ENCODE data around the gene HEATR5A. TPM values are rescaled to one million over a fixed set of nuclear protein-coding genes. Genes with fewer than 3 reads are reported as not detected.
"Not testable (repeated sequence)": the region's sequence is repeated elsewhere in the genome, so short reads cannot be mapped to it uniquely, and the experiment has no call there.

The HEATR5A gene
- total and polyA plus RNA-seq, 9 donors: 9.5 to 26.0 (median 13.2) TPM

DNA sequence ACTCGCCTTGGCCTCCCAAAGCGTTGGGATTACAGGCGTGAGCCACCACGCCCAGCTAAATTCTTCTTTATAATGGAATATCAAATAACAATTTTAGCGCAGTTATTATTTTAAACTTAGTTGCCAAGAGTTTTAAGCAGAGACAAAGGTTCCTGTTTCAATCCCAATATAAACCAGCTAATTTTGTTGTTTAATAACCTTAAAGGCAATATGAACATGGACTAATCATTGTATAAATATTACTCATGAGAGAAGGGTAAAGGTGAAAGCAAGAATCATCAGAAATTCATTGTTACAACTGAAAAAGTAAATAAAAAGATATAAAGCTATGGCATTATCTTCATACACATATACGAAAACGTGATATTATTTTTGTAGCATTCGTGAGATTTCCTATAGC, 28.8 kb upstream of the HEATR5A start:
- H3K27ac ChIP-seq (ENCODE audit: low read length): no peak overlapping the region
- no peaks in the 10 kb centered on the region for H3K9me3 ChIP-seq (replicated peaks; ENCODE audit: control insufficient read depth, low read depth, low read length)
- H3K4me3 ChIP-seq (ENCODE audit: low read length): no peak overlapping the region
- H3K4me1 ChIP-seq (ENCODE audit: control insufficient read depth, insufficient read depth, low read length): no peaks in the 10 kb centered on the region
- H3K36me3 ChIP-seq (ENCODE audit: control insufficient read depth, insufficient read depth, low read length): peaks cover 14% of the 10 kb centered on the region
- no CpG with 5 or more reads among the region's 8 CpGs for WGBS (ENCODE audit: insufficient coverage)
- no peaks in the 10 kb centered on the region for H3K27me3 ChIP-seq (ENCODE audit: control insufficient read depth, insufficient read depth, low read length)
- DNase-seq: no peak

DNA sequence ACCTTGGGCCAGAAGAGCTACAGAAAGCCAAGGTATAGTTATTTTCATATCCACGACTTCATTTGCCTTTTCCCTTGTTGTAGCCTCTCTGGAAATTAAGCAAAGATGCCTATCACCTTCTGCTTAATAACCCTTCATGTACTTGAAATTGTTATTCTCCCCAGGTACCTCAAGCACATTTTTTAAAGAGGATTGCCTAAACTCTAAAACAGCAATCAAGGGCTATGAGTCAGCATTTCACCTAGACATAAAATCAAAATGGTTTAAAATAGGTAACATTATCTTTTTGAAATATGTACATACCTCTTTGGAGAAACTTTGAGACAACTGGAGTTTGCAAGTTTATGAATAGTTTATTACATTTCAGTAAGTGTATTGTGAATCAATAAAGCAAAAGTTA, 25.4 kb upstream of the HEATR5A start:
- peaks cover 6% of the 10 kb centered on the region for H3K36me3 ChIP-seq (ENCODE audit: control insufficient read depth, insufficient read depth, low read length)
- no CpG with 5 or more reads among the region's 1 CpG for WGBS (ENCODE audit: insufficient coverage)
- no peak overlapping the region for H3K4me3 ChIP-seq (ENCODE audit: low read length)
- no peaks in the 10 kb centered on the region for H3K4me1 ChIP-seq (ENCODE audit: control insufficient read depth, insufficient read depth, low read length)
- no peak for DNase-seq
- H3K27ac ChIP-seq (ENCODE audit: low read length): no peak overlapping the region
- no peaks in the 10 kb centered on the region for H3K9me3 ChIP-seq (replicated peaks; ENCODE audit: control insufficient read depth, low read depth, low read length)
- no peaks in the 10 kb centered on the region for H3K27me3 ChIP-seq (ENCODE audit: control insufficient read depth, insufficient read depth, low read length)

DNA sequence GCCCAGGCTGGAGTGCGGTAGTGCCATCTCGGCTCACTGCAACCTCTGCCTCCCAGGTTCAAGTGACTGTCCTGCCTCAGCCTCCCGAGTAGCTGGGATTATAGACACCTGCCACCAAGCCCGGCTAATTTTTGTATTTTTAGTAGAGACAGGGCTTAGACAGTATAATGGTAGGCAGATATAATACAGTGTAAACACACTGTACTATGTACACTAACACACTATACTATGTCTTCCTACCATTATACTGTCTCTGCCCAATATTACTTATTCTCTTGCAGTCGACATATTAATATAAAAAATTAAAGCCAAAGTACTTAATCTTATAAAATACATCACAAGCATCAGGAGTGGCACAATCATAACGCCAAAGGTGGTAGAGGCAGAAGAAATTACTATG, 21.9 kb upstream of the HEATR5A start:
- Histone ChIP-seq H3K36me3 (ENCODE audit: control insufficient read depth, insufficient read depth, low read length) (no peaks in the 10 kb centered on the region), H3K9me3 (replicated peaks; ENCODE audit: control insufficient read depth, low read depth, low read length) (no peaks in the 10 kb centered on the region), H3K27ac (ENCODE audit: low read length) (no peak overlapping the region), H3K27me3 (ENCODE audit: control insufficient read depth, insufficient read depth, low read length) (no peaks in the 10 kb centered on the region), H3K4me1 (ENCODE audit: control insufficient read depth, insufficient read depth, low read length) (no peaks in the 10 kb centered on the region), H3K4me3 (ENCODE audit: low read length) (no peak overlapping the region)
- no CpG with 5 or more reads among the region's 6 CpGs for WGBS (ENCODE audit: insufficient coverage)
- no peak for DNase-seq

DNA sequence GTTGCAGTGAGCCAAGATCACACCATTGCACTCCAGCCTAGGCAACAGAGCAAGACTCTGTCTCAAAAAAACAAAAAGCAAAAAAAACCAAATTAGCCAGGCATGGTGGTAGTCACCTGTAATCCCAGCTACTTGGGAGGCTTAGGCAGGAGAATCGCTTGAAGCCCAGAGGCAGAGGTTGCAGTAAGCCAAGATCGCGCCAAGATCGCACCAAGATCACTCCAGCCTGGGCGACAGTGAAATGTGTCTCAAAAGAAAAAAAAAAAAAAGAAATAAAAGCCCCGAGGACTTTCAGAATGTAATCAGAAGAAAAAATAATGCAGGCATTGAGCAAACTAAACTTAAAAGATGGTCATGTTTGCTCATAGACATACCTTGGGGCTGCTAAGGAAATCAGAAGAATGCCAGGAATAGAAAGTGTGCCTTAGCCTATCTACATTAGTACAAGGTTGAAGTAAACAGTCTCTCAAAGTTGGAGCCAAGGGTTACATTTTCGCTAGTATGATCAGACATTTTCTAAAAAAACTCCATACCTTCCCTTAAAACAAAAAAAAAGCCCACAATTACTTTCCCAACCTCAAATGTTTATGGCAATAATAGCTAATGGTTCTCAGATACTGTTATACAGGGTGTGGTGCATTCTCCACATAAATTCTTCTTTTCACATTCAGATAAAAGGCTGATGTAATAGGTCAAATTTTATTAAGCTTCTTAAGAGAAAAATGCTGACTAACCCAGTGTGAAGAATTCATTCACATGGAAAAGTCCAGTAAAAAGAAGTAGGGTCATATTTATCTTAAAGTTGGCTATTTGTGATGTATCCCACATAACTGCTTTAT, 21.1 kb upstream of the HEATR5A start:
- peak; percentile 60 for DNase-seq
- no peaks in the 10 kb centered on the region for H3K4me1 ChIP-seq (ENCODE audit: control insufficient read depth, insufficient read depth, low read length)
- no peak overlapping the region for H3K4me3 ChIP-seq (ENCODE audit: low read length)
- WGBS (ENCODE audit: insufficient coverage): 100% methylated on average over 1 of the region's 7 CpGs
- H3K27ac ChIP-seq (ENCODE audit: low read length): peak overlapping the region; percentile 42
- H3K36me3 ChIP-seq (ENCODE audit: control insufficient read depth, insufficient read depth, low read length): no peaks in the 10 kb centered on the region
- H3K9me3 ChIP-seq (replicated peaks; ENCODE audit: control insufficient read depth, low read depth, low read length): no peaks in the 10 kb centered on the region
- no peaks in the 10 kb centered on the region for H3K27me3 ChIP-seq (ENCODE audit: control insufficient read depth, insufficient read depth, low read length)

DNA sequence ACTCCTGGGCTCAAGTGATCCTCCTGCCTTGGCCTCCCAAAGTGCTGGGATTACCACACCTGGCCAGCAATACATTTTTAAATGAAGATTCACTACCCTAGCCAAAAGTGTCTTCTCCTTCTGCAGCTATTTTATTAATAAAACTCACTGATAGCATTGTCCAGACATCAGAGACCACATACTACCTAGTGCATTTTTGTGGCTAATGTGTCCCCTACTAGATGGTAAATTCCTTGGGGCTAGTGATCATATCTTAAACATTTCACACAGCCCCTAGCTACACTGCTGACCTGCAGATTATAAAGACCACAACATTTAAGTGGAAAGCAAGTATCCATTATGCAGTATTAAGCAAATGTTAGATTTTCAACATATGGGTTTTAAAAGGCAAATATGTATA, 19.9 kb upstream of the HEATR5A start:
- H3K27ac ChIP-seq (ENCODE audit: low read length): no peak overlapping the region
- DNase-seq: no peak

DNA sequence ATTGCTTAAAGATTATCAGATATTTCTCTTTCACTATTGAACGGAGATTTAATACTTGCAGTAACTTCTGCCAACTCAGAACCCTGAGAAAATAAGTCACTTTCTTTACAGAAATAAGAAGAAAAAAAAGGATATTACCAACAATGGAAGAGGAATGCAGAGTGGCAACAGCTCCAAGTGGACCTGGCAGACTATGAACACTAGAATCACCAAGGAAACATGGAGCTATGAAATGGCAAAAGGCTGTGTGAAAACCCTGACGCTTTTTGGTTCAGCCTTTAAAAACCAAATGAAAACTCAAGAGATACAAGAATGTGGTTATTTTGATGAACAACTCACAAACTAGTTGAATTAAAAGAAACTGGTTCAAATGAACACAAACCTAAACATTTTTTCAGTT, 19.2 kb upstream of the HEATR5A start:
- Histone ChIP-seq H3K27me3 (ENCODE audit: control insufficient read depth, insufficient read depth, low read length) (no peaks in the 10 kb centered on the region), H3K4me3 (ENCODE audit: low read length) (no peak overlapping the region), H3K27ac (ENCODE audit: low read length) (no peak overlapping the region), H3K4me1 (ENCODE audit: control insufficient read depth, insufficient read depth, low read length) (no peaks in the 10 kb centered on the region), H3K36me3 (ENCODE audit: control insufficient read depth, insufficient read depth, low read length) (no peaks in the 10 kb centered on the region), H3K9me3 (replicated peaks; ENCODE audit: control insufficient read depth, low read depth, low read length) (no peaks in the 10 kb centered on the region)
- no CpG with 5 or more reads among the region's 2 CpGs for WGBS (ENCODE audit: insufficient coverage)
- DNase-seq: no peak

More for the DNA sequence above, 19.9 kb upstream of the HEATR5A start:
- Histone ChIP-seq H3K36me3 (ENCODE audit: control insufficient read depth, insufficient read depth, low read length) (no peaks in the 10 kb centered on the region), H3K4me3 (ENCODE audit: low read length) (no peak overlapping the region), H3K27me3 (ENCODE audit: control insufficient read depth, insufficient read depth, low read length) (no peaks in the 10 kb centered on the region), H3K9me3 (replicated peaks; ENCODE audit: control insufficient read depth, low read depth, low read length) (no peaks in the 10 kb centered on the region), H3K4me1 (ENCODE audit: control insufficient read depth, insufficient read depth, low read length) (no peaks in the 10 kb centered on the region)

DNA sequence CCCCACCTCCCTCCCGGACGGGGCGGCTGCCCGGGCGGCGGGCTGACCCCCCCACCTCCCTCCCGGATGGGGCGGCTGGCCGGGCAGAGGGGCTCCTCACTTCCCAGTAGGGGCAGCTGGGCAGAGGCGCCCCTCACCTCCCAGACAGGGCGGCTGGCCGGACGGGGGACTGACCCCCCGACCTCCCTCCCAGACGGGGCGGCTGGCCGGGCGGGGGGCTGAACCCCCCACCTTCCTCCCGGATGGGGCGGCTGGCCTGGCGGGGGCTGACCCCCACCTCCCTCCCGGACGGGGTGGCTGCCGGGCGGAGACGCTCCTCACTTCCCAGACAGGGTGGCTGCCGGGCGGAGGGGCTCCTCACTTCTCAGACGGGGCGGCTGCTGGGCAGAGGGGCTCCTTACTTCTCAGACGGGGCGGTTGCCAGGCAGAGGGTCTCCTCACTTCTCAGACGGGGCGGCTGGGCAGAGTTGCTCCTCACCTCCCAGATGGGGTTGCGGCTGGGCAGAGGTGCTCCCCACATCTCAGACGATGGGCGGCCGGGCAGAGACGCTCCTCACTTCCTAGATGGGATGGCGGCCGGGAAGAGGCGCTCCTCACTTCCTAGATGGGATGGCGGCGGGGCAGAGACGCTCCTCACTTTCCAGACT, 16.8 kb upstream of the HEATR5A start:
- not testable (repeated sequence) for H3K27ac ChIP-seq (ENCODE audit: low read length); DNase-seq; H3K27me3 ChIP-seq (ENCODE audit: control insufficient read depth, insufficient read depth, low read length); H3K4me1 ChIP-seq (ENCODE audit: control insufficient read depth, insufficient read depth, low read length); H3K9me3 ChIP-seq (replicated peaks; ENCODE audit: control insufficient read depth, low read depth, low read length); H3K4me3 ChIP-seq (ENCODE audit: low read length); H3K36me3 ChIP-seq (ENCODE audit: control insufficient read depth, insufficient read depth, low read length)
- WGBS (ENCODE audit: insufficient coverage): no CpG with 5 or more reads among the region's 45 CpGs

DNA sequence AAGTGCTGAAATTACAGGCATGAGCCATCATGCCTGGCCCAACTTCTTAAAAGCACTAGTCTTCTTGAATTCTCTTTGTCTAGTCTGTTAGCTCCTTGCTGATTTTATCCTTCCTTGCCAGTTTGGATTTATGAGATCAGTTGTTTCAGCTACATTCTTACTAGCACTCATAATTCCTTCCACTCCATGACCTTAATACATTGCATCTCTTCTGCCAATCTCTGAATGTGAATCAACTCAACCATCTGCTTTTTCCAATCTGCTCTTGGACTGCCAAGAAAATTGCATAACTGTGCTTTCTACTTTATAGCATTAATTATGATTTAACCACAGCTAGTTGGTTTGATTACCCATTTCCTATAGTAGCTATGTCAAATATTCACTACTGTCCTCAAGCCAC, 14.9 kb upstream of the HEATR5A start:
- H3K27ac ChIP-seq (ENCODE audit: low read length): no peak overlapping the region

DNA sequence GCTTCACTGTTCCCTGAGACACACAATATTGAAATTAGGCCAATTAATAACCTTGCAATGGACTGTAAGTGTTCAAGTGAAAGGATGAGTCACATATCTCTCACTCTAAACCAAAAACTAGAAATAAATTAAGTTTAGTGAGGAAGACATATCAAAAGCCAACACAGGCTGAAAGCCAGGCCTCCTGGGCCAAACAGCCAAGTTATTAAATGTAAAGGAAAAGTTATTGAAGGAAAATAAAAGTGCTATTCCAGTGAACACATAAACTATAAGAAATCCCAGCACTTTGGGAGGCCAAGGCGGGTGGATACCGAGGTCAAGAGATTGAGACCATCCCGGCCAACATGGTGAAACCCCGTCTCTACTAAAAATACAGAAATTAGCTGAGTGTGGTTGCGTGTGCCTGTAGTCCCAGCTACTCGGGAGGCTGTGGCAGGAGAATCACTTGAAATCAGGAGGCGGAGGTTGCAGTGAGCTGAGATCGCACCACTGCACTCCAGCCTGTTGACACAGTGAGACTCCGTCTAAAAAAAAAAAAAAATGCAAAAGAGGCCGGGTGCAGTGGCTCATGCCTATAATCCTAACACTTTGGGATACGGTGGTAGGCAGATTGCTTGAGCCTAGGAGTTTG, 10.4 kb upstream of the HEATR5A start:
- no peak overlapping the region for H3K27ac ChIP-seq (ENCODE audit: low read length)
- peaks cover 4% of the 10 kb centered on the region for H3K9me3 ChIP-seq (replicated peaks; ENCODE audit: control insufficient read depth, low read depth, low read length)
- H3K36me3 ChIP-seq (ENCODE audit: control insufficient read depth, insufficient read depth, low read length): peaks cover 6% of the 10 kb centered on the region
- H3K4me1 ChIP-seq (ENCODE audit: control insufficient read depth, insufficient read depth, low read length): no peaks in the 10 kb centered on the region
- DNase-seq: peak; percentile 67
- 90% methylated on average over 2 of the region's 11 CpGs for WGBS (ENCODE audit: insufficient coverage)
- H3K27me3 ChIP-seq (ENCODE audit: control insufficient read depth, insufficient read depth, low read length): no peaks in the 10 kb centered on the region
- no peak overlapping the region for H3K4me3 ChIP-seq (ENCODE audit: low read length)

More for the DNA sequence above, 14.9 kb upstream of the HEATR5A start:
- Histone ChIP-seq H3K4me3 (ENCODE audit: low read length) (no peak overlapping the region), H3K9me3 (replicated peaks; ENCODE audit: control insufficient read depth, low read depth, low read length) (peaks cover 4% of the 10 kb centered on the region), H3K4me1 (ENCODE audit: control insufficient read depth, insufficient read depth, low read length) (no peaks in the 10 kb centered on the region), H3K36me3 (ENCODE audit: control insufficient read depth, insufficient read depth, low read length) (peaks cover 6% of the 10 kb centered on the region), H3K27me3 (ENCODE audit: control insufficient read depth, insufficient read depth, low read length) (no peaks in the 10 kb centered on the region)
- DNase-seq: peak; percentile 87

DNA sequence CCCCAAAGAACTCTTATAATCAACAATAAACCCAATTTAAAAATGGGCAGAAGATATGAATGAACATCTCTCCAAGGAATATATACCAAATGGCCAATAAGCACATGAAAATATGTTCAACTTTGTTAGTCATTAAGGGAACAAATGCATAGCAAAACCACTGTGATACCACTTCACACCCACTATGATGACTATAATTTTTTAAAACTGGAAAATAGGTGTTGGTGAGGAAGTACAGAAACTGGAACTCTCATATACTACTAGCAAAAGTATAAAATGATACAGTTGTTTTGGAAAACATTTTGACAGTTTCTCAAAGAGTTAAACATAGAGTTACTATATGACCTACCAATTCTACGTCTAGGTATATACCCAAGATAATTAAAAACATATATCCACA, 9.4 kb upstream of the HEATR5A start:
- Histone ChIP-seq H3K4me3 (ENCODE audit: low read length) (no peak overlapping the region), H3K27me3 (ENCODE audit: control insufficient read depth, insufficient read depth, low read length) (no peaks in the 10 kb centered on the region), H3K4me1 (ENCODE audit: control insufficient read depth, insufficient read depth, low read length) (no peaks in the 10 kb centered on the region), H3K9me3 (replicated peaks; ENCODE audit: control insufficient read depth, low read depth, low read length) (peaks cover 4% of the 10 kb centered on the region), H3K27ac (ENCODE audit: low read length) (no peak overlapping the region), H3K36me3 (ENCODE audit: control insufficient read depth, insufficient read depth, low read length) (peaks cover 6% of the 10 kb centered on the region)
- no CpG with 5 or more reads among the region's 1 CpG for WGBS (ENCODE audit: insufficient coverage)
- no peak for DNase-seq
